CD1c-positive myeloid dendritic cell (primary cell): ENCODE results near the gene GRIK4.

Experiments used
- DNase-seq: peaks from one replicate; pipeline ENCODE4 v3.0.0-alpha.2; 2016; ENCODE audit errors: extremely low spot score

The GRIK4 gene

GRCh38 chr11:120914601-120915000, 403.1 kb downstream of the GRIK4 start:
- DNase-seq, result no peak

DNA sequence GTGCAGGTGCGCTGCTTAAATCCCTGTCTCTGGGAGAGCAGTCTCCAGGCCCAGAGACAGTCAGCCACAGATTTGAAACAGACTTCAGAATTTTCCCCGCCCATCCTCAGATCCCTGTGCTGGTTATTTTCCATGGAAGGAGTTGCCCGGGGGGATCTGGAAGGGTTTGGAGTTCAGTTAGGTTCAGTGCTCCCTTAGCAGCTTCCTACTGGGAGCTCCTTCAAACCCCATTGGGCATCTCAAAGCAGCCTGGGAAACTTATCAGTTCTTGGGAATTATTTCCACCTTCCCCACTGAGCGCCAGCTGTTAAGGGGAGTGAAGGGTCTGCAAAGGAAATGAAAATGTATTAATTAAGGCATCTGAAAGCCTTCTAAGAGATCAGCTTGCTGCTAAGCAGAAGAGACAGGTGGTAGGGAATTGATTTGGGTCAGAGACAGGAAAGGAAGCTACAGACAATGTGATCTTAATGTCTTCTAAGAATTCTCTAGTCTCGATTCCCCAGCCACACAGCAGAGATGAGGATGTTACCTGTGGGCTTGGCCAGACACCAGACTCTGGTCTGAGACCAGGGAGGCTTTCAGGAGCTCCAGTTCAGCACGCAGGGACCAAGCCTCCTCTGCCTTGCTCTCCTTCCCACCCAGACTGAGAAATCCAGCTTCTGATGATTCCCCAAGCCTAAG, 406.2 kb downstream of the GRIK4 start:
- DNase-seq, result no peak

GRCh38 chr11:120918257-120918656, 406.7 kb downstream of the GRIK4 start:
- DNase-seq, result no peak

DNA sequence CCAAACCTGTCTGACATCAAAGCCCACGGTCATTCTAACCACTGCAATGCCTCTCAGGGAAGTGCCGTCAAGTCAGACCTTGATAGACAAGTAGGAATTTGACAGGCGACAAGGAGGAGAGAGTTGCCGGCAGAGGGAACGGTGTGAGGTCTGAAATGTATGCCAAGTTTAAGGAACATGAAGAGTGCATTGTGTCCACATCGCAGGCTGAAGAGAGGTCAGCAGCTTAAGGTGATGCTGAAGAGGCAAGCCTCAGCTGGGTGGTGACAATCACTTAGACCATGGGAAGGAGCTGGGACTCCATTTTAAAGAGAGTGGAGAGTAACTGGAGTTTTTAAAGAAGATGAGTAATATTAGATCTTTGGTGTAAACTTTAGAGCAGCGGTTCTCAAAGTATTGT, 407.5 kb downstream of the GRIK4 start:
- DNase-seq, result no peak

GRCh38 chr11:120919566-120919965, 408.0 kb downstream of the GRIK4 start:
- no peak for DNase-seq

DNA sequence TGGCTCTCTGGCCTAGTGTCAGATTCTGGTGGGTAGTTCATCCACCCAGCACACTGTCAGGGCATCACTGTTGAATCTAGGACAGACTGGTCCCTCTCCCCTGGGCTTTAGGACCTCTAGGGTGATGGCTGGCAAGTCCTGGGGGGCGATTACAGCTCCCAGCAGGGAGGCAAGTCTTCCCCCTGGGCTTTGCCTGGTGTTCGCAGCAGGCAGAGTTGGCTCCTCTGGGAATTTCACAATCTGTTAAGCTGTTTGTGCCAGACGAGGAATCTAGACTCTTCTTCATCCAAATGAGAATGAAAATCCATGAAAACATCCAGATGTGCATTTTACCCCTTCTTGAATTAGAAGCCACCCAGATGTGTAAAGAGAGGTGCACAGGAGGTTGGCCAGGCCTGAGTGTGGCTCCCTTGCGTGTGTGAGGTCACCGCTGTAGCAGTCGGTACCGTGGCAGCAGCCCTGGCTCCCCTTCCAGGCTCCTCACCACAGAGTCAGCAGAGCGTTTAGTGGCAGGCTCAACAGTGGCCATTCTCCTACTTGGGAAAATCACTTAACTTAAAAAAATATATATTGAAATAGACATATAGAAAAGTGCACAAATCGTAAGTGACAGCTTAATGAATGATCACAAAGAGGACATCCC, 412.4 kb downstream of the GRIK4 start:
- DNase-seq, result no peak

- DNase-seq, result no peak
Measured at GRCh38 chr11:120925944-120926343, 414.4 kb downstream of the GRIK4 start.

DNA sequence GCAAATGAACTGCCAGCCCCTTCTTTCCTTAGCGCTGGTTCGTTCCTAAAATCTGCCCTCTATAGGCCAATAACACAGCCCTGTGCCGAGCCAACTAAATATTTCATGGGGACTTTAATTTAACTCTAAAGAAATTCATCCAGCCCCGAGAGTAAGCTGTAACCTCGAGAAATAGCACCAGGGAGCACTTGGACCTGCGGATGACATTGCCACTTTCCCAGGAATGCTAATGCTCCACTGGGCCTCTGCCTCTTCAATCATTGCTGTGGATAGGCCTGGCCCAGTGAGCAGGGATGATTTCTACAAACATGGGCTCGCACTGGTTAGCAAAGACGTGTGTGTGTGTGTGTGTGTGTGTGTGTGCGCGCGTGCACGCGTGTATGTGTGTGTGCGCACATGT, 417.1 kb downstream of the GRIK4 start:
- DNase-seq, result no peak

GRCh38 chr11:120929090-120929489, 417.5 kb downstream of the GRIK4 start:
- no peak for DNase-seq

- DNase-seq, result peak; percentile 61
Measured at GRCh38 chr11:120929664-120930154, 418.2 kb downstream of the GRIK4 start.

DNA sequence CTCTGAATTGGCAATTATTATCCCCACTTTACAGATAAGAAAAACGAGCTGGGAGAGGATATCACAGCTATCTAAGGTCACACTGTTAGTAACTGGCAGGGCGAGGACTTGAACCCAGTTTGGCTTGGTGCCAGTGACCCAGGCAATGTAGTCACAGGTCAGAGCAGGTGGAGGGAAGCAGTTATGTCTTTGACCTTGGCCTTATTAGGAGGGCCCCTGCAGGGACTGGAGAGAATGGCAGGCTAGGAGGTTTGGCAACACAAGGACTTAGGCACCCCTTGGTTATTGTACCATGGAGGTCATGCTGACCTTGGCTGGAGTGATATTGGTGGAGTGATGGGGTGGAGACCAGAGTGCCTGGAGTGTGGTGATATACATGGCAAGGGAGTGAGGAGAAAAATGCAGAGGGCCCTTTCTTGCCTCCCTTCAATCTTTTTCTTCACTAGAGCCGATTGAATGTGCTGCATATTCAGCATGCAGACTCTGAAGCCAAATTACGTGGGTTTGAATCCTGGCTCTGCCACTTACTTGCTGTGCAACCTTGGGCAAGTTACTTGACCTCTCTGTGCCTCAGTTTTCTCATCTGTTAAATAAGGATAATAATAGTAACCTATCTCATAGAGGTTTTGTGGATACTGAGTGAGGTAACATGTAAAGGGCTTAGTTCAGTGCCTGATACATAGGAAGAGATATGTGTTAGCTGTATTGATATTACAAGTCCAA, 419.7 kb downstream of the GRIK4 start:
- DNase-seq, result no peak

DNA sequence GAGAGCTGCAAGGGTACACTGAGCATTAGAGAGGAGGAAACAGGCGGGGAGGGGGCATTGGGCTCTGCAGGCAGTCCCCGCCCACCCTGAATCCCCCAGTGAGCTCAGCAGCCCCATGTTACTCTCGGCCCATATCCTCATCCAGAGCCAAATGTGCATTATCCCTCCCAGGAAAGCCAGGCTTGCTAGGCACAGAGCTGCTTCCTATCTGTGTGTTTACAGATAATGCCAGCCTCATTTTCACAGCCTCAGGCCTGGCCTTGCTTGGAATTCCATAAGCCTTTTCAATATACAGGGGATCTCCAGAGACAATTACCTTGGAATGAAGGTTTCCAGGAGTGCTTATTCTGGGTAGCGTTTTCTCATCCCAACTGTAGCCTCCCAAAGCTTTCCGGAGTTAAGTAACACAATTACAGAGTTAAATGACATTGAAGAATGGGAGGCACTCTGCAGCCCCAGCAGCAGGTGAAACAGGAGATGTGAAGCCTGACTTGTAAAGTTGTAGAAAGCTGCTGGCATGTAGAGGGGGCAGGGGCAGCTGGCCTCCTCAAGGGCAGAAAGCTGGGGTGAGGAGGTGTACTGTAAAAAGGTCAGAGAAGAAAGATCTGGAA, 420.9 kb downstream of the GRIK4 start:
- DNase-seq, result no peak

DNA sequence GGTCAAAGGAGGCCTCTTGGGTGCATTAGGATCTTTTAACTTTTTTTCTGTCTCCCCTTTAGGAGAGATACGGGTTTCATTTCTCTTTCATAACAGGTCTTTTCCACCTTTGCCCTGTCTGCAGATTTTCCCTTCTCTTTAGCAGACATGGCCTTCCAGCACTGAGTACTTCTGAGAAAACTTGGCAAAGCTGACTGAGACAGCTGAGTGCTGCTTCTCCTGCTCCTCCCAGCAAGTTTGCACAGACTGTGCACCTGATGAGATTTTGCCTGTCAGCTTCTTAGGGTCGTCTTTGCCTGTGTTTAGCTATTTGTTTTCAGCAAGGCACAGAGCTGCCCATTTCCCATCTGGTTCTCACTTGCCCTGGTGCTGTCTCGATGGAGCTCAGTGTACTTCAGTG, 424.8 kb downstream of the GRIK4 start:
- DNase-seq, result no peak

GRCh38 chr11:120937501-120937900, 426.0 kb downstream of the GRIK4 start:
- DNase-seq, result no peak

DNA sequence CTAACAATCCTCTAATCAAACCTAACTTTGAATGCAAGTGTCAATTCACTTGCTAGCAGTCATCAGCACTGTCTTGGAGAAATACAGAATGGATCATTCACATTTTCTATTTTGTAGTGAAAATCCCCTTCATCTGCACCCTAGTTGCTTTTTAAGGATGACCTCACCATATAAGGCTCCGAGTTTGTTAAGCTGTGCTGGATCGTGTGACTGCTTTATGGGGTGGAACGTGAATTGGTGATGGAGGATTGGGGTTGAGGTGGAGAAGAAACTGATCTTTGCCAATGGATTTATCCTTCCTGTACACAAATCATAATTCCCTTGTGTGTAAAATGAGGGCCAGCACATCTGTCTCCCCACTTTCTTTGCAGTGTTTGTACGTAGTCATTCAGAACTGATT, 426.7 kb downstream of the GRIK4 start:
- DNase-seq, result no peak

GRCh38 chr11:120940160-120940848, 428.8 kb downstream of the GRIK4 start:
- DNase-seq, result no peak

DNA sequence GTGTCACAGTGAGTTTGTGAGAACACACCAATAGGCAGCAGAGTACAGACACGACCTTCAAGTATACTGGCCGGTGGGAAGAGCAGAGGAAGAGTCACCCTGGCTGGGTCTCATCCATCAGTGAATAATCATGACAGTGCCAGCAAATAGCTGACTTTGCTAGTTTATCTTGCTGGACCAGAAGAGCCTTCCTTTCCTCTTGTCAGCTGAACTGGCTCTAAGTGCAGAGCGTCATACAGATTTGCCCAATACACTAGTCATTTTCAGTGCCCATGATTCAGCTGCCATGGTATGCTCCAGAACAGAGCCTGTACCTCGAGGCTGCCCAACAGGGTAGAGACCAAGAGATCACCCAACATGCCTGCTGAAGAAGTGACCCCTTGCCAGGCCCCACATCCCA, 429.5 kb downstream of the GRIK4 start:
- no peak for DNase-seq

DNA sequence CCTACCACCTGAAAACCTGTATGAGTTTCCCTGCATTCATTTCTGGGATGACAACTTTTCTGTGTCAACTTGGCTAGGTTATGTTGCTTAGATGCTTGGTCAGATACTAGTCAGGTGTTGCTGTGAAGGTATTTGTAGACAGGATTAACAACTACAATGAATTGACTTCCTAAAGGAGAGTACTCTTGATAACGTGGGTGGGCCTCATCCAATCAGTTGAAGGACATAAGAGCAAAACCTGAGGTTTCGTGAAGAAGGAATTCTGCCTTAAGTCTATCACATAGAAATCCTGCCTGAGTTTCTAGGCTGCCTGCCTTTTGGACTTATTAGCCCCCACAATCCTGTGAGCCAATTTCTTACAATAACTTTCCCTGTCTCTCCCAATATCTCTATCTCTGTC, 431.2 kb downstream of the GRIK4 start:
- DNase-seq, result no peak

DNA sequence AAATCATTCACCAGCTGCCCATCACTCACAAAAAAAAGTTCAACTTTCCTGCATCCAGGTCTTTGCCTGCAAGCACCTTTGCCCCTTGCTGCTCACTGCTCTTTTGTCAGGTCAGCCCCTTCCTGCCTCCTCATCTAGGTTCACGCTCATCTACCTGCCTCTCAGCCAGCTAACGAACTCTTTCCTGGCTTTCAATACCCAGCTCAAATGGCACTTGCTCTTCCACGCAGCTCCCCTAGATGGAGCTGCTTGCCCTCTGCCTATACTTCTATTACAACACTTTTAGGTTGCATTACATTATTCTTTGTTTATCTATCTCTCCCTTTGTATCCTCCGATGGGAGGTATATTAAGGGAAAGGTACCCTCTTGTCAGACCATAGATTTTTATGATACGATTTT, 433.5 kb downstream of the GRIK4 start:
- peak; percentile 14 for DNase-seq

GRCh38 chr11:120950880-120951279, 439.3 kb downstream of the GRIK4 start:
- no peak for DNase-seq

GRCh38 chr11:120952461-120953434, 441.2 kb downstream of the GRIK4 start:
- peak; percentile 53 for DNase-seq
